GM21737 (cell line): ENCODE measurements around the gene RTN4R.
"Not testable (repeated sequence)": the region's sequence is repeated elsewhere in the genome, so short reads cannot be mapped to it uniquely, and the experiment has no call there.

Source experiments
- ATAC-seq: cut with Tn5 transposase; IDR thresholded peaks from one replicate; pipeline ENCODE4 v1.9.1; 2021; ENCODE audit warnings: mild to moderate bottlenecking, moderate library complexity; ENCODE audit not compliant: unreplicated experiment

Gene RTN4R

DNA sequence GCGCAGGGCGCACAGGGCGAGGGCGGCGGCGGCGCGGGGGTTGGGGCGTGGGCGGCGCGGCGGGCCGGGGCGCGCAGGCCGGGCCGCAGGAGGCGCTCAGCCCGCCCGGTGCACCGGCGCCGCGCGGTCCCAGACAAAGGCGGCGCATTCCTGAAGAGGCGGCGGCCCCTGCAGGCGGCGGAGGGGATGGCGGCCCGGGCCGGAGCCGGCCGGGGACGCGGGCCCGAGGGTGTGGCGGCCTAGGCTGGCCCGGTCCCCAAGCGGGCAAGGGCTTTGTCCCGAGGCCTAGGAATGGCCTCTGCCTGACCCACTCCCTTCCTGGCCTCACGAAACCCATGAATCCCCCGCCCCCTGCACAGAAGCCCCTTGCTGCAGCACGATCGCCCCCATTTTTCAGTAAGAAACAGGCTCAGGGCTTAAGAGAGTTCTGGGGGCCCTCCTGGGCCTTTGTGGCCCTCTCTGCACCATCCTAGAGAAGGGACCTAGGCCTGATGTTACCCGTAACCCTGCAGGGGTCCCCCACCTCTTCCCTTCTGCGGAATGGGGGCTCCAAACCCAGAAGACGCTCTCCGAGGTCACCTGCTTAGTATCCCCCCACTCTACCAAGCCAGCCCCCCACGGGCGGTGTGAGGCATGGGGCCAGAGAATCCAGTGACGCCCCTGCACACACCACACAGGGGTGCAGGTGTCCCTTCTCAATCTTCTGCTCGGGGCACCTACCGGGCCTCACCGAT, at the start of gene RTN4R:
RTN4R (minus strand) TSS at position 40 of the 734 bp plus-strand sequence. CDS start 226 bp downstream, outside the sequence.
- ATAC-seq, result no peak

DNA sequence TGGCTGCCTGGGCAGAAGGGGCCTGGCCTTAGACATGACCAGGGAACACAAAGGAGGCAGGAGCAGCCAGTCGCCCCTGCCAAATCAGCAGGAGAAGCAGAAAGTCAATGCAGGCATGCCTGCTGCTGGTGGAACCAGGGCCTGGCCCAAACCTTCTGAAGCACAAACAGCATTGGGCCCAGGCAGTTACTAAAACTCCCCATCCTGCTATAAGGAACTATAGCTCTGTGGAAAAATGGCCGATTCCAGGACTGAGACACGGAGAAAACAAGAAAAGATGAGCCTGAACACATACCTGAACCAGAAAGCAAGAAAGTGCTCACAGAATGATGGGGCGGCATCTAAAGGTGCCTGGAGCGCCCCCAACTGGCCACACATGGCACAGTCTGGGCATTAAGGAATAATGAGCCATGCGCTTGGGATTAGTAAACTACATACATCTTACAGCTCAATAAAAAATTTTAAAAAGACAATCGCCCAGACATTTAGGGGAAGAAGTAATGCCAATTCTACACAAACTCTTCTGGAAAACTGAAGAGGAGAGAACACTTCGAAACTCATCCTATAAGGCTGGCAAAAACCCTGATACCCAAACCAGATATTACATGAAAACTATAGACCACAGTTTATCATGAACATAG, 49.4 kb upstream of the RTN4R start:
- not testable (repeated sequence) for ATAC-seq

DNA sequence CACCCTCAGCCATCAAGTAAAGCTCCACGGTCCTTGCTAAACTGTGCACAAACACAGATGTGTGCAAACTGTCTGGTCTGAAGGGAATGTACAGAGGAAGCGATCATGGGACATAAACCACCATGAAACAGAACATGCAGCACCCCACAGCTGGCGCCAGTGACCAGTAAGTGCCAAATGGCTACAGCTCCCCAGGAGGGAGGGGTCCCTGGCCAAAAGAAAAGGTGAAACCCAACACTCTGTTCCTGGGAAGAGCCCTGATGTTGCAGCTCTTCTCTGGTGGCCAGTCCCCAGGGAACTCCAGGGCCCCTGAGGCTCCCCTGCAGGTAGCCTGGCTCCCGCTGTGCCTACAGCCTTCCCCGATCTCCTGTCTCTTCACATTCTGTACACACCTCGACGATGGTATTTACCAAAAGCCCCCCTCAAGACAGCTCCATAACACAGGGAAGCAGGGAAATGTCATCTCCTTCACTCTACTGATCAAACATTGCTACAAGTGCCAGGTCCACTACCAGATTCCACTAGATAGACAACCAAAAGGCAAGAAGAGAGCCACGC, 48.8 kb upstream of the RTN4R start:
- no peak for ATAC-seq

DNA sequence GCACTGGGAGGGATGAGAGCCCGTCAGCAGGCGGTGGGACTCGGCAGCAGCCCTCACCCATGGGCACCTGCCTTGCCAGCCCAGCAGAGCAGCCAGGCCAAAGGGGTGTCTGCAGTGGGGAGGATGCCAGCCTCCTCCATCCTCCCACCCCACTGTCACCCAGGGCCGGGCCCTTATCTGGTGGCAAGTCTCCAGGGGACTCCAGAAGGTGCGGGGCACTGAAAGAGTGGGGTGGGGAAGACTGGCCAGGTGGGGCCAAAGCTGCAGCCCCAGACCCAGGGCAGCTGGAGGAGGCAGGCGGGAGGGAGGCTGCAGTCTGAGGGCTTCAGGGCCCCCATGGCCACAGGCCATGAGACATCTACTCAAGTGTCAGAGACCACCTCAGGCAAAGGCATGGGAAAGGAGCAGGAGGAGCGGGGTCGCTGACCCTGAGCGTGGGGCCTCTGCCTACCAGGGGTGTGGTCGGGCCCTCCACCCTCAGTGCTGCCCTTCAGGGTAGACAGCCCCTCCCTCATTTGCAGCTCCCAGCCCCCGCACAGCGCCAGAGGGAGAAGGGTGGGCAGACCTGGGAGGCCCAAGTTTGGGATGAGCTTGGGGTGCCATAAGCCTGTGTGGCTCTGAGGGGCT, 48.2 kb upstream of the RTN4R start:
- no peak for ATAC-seq

DNA sequence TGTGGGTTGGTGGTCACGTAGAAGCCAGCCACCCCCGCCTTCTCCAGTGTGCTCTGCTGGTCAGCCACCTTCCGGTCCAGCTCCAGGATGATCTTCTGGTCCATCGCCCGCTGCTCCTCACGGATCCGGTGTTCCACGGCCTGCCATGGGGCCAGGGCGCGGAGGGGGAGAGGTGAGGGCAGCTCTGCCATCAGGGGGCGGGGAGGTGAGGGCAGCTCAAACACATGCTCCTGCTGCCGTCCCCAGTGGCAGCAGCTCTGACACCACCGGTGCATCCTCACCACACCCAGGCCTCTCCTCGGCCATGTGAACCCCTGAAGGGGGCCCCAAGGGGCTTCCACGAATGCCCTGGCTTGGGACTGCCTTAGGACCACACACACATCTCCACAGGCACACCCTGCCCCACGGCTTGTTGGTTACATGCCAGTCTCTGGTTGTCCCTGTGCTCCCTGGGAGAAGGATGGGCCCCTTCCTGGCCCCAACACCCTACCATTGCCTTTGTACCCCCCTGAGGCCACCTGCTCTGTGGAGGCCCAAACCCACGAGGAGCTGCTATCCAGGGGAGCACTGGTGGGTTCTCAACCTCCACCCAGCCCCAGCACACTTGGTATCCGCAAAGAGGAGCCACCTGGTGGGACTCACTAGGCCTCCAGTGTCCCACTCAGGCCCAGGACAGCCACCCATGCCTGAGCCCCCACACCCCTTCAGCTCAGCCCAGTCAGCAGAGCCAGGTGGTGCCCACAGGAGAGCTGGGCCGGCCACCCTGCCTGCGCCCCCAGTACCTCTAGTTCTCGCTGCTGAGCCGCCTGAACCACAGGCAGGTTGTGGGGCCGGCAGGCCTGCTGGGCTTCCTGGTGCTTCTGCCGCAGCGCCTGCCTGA, 47.5 kb upstream of the RTN4R start:
- ATAC-seq, result no peak

DNA sequence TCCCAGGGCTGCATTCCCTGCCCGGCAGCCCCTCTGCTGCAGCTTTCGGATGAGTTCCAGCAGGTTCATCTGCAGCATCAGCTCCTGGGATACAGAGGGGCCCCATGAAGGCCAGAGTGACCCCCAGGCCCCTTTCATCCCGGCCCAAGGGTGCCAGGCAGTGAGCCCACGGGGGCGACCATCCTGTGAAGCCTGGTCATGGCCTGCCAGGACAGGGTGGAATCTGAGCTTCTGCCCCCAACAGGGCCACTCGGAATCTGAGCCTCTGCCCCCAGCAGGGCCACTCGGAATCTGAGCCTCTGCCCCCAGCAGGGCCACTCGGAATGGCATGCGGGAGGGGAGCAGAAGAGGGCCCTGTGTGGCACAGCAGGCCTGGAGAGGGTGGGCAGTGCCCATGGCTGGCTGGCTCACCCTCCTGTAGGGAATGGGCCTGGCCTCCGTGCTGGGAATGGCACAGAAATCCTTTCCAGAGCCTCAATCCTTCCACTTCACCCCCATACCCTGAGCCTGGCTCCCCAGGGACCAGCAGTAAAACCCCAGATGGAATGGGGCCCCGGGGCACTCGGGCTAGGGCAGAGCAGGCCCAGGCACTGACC, 46.7 kb upstream of the RTN4R start:
- ATAC-seq, result not testable (repeated sequence)

DNA sequence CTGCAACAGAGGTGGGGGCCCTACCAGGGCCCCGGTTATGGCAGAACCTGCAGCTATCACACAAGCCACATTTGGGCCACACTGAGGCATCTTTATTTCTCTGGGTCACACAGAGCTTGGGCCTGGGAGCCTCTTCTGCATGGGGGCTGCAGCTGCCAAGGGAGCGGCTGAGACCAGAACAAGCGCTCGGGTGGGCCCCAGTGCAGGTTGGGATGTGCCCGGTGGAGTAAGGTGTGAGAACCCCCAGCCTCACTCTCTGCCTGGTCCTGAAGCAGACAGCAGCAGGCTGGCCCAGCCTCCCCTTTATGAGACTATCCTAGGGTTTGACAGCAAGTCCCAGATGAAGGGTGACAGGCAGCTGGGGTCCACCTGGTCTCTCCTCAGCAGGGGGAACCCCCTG, 46.1 kb upstream of the RTN4R start:
- not testable (repeated sequence) for ATAC-seq

DNA sequence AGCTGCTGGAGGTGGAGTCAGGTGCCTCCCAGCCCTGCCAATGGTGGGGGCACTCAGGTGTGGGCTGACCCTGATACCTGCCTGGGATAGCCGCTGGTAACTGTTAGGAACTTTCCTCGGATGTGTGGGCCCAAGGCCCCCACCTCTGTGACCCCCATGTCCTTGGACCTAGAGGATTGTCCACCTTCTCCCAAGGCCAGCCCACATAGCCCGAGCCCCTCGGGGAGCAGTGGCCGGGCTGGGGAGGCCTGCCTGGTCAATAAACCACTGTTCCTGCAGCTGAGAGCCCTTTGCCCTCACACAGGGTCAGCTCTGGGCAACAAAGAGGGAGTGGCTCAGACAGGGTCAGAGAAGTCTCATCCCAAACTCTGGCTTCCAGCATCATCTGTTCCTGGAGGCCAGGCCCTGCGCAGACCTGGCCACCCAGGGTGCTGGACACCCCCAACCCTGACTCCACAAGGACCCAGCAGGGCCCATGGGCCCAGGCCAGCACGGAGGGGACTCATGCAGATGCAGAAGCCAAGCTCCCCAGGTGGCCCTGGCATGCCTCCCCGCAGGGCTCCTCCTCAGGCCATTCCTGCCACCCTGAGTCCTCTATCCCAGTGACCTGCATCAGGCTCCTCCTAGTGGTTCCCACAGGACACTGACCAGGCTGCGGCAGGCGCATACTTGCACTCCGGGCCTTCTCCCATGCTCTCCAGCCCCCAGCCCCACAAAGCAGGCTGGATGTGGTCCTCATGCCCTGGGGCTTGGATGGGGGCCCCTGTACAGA, 45.4 kb upstream of the RTN4R start:
- ATAC-seq, result not testable (repeated sequence)

DNA sequence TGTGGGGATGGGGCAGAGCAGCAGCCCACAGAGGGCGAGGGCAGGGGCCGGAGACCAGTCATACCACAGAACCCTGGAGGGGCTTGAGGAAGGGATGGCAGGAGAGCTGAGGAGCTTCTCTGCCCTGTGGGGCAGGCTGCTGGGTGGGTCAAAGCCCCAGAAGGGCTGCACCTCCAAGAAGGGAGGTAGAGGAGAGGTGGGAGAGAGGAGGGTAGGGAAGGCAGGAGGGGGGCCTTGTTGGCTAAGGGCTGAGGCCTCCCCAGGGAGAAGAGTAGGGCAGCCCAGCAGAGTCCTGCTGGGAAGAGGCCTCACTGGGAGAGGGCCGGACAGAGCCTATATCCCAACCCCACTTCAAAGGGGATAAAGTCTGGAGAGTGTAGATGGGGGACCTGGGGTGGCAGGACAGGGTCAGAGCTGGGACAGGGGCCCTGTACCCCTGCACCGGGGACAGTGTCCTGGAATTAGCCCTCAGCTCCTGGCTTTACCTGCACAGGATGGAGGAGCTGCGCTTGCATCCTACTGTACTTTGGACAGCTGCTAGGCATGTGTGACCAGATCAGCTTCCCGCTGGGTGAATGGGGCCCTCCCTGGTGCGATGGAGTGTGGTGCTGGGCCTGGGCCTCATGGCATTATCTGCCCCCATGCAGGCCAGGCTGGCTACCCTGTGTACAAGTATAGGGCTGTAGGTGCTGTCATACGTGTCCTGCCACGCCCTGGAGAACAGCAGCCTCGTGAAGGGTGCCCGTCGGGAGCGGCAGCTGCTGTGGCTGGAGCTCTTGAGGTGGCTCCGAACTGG, 44.5 kb upstream of the RTN4R start:
- no peak for ATAC-seq

DNA sequence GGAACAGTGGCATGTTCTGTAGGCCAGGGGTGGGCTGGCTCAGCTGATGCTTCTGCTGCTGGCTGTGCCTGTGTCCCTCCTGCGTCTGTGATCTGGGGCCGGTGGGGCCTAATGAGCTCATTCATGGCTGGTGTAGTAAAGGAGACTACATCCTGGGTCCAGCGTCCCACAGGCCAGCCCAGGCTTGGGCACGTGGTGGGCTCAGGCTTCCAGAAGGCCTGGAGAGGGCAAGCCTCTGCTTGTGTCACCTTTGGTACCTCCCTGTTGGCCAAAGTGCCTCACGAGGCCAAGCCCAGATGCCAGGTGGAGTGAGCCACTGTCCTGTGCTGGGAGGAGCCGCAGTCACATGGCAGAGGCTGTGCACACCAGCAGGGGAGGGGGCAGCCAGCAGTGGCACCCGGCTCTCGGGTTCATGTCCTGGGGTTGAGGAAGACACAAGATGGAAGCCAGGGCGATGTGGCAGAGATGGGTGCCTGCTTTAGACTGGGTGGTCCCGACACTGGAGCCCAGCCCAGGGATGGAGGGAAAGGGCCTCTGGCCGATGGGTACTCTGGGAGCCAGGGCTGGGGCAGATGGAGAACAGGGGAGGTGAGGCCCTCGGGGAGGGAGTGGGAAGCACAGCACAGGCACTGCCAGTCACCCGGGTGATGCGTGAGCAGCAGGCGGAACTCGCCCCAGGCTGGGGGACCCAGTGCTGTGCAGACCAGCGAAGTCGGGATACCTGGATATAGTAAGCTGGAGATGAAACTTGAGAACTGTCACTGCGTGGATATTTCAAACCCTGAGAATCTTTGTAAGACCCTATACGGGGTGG, 43.3 kb upstream of the RTN4R start:
- ATAC-seq, result not testable (repeated sequence)

DNA sequence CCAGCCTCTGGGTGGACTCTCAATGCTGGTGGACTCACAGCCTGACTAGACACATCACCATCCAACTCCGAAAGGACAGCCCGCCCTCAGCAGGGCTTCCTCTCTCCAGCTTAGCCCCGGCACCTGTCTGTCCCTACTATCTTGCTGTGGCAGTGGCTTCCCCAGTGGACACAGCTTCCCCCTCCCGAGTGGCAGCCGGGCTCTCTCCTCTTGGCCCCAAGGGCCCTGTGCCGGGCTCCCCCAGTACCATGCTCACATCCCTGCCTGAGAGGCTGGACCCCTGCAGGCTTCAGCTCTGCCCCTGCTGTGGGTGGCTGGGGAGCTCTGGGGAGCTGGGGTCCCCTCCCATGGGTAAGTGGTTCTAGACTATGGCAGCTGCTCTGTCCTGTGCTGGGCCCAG, 42.7 kb upstream of the RTN4R start:
- ATAC-seq, result not testable (repeated sequence)

DNA sequence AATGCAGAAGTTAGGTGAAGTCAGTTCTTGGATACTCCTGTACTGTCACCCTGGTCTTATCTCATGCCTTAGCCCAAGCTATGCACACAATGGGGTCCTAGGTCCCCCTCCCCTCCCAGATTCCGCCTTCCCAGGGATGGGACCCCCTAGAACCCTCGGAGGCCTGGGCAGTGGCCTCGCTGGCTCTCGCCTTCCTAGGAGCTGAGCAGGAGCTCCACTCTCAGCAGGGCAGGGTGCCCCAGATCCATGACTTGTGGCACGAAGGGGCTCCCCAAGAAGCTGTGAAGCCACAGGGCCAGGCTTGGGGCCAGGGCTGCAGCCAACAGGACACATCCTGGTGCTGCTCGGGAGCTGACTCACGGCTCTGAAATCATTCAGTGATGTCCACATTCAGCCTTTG, 42.1 kb upstream of the RTN4R start:
- not testable (repeated sequence) for ATAC-seq

DNA sequence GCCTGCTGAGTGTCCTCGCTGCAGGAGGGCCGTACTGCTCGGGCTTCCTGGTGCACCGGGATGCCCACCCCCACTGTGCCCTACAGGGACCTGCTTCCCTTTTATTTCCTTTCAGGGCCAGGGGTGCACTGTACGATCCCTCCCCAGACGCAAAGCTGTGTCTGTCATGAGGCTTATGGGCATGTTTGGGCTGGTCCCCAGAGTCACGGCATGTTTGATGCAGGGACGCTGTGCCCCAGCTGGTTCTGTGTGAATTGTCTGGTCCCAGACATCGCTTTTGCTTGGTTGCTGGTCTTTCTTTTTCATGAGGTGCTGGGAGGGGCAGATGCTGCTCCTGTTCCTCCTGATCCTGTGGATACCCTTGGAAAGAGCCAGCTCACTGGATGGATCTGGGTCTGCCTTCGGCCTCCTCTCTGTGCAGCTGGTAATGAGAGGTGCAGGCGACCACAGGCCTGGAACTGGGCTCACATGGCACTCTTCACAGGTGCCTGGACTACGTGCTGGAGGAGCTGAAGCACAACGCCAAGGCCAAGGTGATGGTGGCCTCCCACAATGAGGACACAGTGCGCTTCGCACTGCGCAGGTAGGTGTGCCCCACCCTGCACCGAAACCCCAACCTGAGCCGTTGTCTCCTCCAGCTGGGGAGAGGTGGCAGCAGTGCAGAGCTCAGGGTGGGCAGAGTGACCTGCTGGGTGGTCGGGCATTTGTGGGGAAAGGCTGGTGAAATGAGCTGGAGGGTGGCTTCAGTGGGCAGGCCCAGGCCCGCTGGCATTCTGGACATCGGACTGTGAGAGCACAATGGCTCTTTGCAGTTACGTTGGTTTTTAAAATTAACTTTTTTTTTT, 40.9 kb upstream of the RTN4R start:
- not testable (repeated sequence) for ATAC-seq

DNA sequence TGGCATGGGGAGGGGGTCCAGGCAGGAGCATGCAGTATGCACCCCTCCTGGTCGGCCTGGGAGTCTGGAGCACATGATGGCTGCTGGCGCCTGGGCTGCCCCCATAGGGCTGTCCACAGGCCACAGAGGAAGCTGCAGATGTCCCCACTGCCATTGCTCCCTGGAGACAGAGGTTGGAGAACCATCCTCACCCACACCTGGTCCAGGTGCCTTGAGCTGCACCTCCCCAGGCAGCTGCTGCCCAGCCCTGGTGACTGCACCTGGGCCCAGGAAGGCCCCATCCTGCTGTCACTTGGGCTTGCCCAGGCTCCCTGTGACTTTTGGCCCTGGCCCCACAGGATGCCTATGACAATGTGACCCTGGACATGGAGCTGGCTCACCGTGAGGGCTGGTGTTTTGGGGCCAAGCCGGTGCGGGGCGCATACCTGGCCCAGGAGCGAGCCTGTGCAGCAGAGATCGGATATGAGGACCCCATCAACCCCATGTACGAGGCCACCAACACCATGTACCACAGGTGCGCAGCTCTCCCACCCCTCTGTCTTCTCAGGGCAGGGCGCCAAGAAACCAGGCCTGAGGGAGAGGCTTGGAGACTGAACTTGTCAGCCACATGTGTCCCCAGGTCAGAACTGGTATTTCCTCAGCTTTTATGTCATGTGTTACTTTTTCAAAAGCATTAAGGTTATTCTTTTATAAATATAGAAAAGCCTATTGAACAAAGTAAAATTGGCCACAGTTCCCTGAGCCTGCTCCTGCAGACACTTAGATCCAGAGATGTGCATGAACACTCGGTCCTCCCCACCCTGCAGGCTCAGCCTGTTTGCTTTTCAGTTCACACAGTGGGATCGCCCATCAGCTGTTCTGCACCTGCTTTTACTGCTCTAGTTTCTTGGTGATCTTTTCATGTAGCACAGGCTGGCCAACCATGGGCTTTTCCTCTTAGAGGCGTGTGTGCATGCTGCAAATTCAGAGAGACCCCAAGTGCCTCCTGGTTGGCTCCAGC, 39.6 kb upstream of the RTN4R start:
- not testable (repeated sequence) for ATAC-seq

DNA sequence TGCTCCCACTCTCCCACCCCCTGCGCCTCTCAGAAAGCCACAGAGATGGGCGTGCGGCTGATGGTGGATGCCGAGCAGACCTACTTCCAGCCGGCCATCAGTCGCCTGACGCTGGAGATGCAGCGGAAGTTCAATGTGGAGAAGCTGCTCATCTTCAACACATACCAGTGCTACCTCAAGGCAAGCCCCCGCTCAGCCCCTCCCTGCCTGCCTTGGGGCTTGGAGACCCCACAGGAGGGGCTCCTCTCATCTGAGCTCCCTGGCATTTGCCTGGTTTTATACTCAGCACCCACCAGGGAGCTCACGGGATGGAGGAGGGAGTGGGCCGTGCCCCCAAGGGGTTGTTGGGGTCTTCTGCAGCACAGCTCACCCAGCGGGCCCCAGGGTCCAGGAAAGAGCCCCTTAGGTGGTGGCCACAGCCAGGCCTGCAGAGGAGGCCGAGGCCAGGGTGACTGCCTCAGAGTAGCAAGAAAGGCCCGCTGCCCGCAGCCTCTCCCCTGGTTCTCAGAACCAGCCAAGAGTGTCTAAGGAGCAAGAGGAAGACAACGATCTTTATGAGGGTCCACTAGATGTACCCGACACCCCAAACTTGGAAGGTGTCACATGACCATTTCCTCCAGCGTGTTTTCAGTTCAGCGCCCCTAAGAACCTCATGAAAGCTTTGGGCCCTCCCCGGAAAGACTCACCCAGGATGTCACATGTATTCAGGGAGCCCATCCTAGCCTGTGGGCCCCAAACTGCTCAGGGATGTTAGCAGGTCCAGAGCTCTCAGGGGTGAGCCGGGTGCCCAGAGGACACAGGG, 38.7 kb upstream of the RTN4R start:
- not testable (repeated sequence) for ATAC-seq
